ENCODE results near the gene PROKR2.

The PROKR2 gene

DNA sequence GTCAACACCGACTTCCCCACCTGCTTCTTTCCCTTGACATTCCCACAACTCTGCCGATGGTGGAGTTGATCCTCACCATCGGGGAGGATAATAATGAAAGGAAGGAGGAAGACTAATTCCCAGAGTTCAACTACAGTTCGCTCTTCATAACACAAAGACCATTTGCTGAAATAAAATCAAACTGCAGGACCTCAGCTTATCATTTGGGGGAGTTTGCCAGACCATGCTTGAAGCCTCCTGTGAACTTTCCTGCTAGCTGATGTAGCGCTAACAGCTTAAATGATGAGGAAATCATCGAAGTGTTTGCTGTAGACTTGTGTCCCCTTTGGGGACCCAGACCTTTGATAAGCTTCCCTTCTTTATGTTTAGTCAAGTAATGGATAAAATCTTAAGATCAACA is 26.2 kb downstream of the PROKR2 start:
- no peak for DNase-seq (ENCODE audit: low read depth in 1 of 2, low spot score in 1 of 2)

DNA sequence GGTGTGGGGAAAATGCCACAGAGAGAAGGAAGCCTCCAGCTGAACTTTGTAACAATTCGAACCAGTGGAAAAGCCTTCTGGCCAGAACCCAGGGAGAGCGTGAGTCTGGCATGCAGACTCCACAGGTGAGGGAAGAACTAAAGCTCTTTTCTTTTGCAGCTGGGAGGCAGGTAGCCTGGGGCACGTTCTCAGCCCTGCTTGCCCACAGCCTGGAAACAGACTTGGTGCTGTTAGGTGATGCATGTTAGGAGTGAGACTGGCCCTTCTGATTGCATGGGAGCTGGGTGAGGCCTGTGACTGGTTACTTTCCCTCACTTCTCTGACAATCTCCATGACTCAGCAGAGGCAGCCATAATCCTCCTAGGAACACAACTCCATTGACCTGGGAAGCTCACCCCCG is 34.2 kb downstream of the PROKR2 start:
- DNase-seq (ENCODE audit: low read depth in 1 of 2, low spot score in 1 of 2) = no peak

DNA sequence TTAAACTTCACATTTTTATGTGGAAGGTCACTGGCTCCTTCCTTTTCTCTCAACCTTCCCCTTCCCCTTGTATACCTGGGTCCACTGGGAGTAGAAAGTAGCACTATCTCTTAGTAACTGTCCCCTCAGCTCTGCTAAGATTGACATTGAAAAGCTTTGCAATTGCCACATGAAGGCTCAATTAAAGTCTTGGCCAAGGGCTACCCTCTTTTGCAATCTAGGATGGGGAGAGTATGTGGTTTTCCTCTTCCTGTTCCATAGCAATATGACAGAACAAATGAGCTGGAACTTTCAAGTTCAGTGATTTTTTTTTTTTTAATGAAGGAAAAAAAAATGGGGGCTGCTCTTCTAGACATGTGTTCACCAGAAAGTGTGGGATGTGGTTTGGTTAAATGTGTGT is 37.1 kb downstream of the PROKR2 start:
- no peak for DNase-seq (ENCODE audit: low read depth in 1 of 2, low spot score in 1 of 2)

DNA sequence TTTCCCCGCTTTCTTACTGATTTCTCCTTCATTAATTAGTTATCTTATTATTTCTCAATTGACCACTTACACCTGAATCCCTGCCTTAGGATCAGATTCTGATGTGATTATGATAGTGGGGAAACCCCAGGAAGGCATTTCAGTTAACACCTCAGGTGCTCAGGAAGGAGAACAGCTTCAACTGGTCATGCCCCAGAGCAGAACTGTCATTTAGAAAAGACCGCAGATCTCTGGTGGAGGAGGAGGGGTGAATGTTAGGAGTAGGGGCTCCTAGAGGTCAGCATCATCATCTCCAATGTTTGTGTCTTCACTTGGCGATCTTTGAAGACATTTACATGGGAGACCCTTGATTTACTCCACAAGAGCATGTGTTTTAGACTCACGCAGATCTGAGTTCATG is 44.5 kb downstream of the PROKR2 start:
- DNase-seq (ENCODE audit: low read depth in 1 of 2, low spot score in 1 of 2) = no peak

DNA sequence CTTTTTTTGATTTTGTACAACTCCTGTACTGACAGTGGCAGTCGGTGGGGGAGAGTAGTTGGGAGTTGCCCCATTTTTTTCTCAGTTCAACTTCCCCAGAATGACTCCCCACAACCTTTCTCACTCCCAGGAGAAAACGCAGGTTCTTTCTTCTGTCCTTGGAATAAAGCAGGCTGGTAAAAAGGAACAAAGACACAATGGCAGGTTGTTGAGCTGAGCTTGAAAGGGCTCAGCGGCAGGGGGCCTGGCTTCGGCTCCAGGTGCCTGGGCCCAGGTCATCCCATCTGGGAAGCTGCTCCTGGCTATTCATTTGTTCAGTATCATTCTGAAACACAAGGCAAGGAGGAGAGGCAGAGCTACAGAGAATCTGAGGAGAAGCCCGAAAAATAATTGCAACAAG is 46.2 kb downstream of the PROKR2 start:
- DNase-seq (ENCODE audit: low read depth in 1 of 2, low spot score in 1 of 2) = no peak

DNA sequence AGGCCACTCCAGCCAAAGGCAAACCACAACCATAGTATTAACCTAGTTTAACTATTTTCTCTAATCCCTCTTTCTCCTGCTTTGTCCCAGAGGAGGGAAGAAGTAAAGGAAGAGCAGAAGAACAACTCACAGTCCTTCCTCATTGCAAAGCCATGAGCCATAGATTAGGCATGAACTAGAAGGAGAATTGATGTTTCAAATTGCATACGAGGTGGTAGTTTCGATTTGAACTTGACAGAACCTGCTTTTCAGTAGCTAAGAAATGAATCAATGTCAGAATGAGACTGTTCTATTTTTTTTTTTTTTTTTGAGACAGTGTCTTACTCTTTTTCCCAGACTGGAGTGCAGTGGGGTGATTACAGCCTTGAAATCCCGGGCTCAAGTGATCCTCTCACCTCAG is 48.3 kb downstream of the PROKR2 start:
- no peak for DNase-seq (ENCODE audit: low read depth in 1 of 2, low spot score in 1 of 2)

DNA sequence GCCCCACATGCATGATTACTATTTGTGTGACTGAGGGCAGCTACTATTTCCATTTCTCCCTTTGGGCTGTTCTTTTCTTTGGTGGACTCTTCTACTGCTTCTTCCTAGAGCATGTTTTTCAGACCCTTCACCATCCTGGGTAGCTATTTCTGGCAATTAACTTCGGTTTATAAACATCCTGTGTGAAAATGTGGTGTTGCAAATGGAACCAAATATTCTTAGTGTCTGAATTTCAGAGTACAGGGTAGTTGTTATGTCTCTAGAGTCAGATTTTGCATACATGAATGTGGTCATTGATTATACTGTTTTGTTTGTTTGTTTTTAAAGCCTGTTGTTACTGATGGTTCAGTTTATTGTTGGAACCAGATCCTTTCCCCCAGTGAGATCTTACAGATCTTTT is 49.7 kb downstream of the PROKR2 start:
- no peak for DNase-seq (ENCODE audit: low read depth in 1 of 2, low spot score in 1 of 2)
